ENCODE data around the gene CECR2. TPM values are rescaled to one million over a fixed set of nuclear protein-coding genes. Genes with fewer than 3 reads are reported as not detected.

The CECR2 gene
- total and polyA plus RNA-seq, 2 experiments from 2014 or later: 0.10 TPM; not detected in 1

GRCh38 chr22:17401728-17402127 lies 32.5 kb downstream of the CECR2 start:
- in situ Hi-C loops (cut with MboI): no loop called here
- H3K27ac ChIP-seq: no peak overlapping the region
- no peaks in the 10 kb centered on the region for H3K4me1 ChIP-seq (ENCODE audit: insufficient read depth)
- H3K9ac ChIP-seq: no peak overlapping the region
- no peaks in the 10 kb centered on the region for H3F3A ChIP-seq (ENCODE audit: insufficient read depth)
- no peaks in the 10 kb centered on the region for H3K79me2 ChIP-seq (ENCODE audit: insufficient read depth)
- TF ChIP-seq EZH2 (IDR thresholded peaks at IDR 0.05; ENCODE audit: insufficient read depth, poor library complexity, severe bottlenecking) (no peak), EZH2phosphoT487 (IDR thresholded peaks at IDR 0.05; ENCODE audit: insufficient read depth, low read depth) (no peak)
- no peak for DNase-seq
- no peaks in the 10 kb centered on the region for H3K36me3 ChIP-seq (ENCODE audit: low read depth)
- 0 out of 2 replicates have a peak, but pooled peaks cover under 1% of the 10 kb centered on the region for H3K27me3 ChIP-seq (replicated peaks; ENCODE audit: insufficient read depth)
- H2AFZ ChIP-seq: no peak overlapping the region
- 29 to 46% methylated on average over 7 of the region's 7 CpGs for WGBS, 2 experiments (ENCODE audit: low coverage in 1 of 2, low lambda C conversion rate in 2 of 2, missing lambda C conversion rate in 2 of 2)
- no peaks in the 10 kb centered on the region for H3K9me3 ChIP-seq (ENCODE audit: low read depth)
- no peaks in the 10 kb centered on the region for H4K20me1 ChIP-seq (ENCODE audit: insufficient read depth)
- no peaks in the 10 kb centered on the region for H3K9me2 ChIP-seq (ENCODE audit: insufficient read depth)
- H3K4me3 ChIP-seq: no peak overlapping the region
- no peak overlapping the region for H3K4me2 ChIP-seq (ENCODE audit: unreplicated experiment)

GRCh38 chr22:17402293-17402692 lies 33.0 kb downstream of the CECR2 start:
- no peaks in the 10 kb centered on the region for H3K9me3 ChIP-seq (ENCODE audit: low read depth)
- H3K9ac ChIP-seq: no peak overlapping the region
- no peaks in the 10 kb centered on the region for H3K27me3 ChIP-seq (replicated peaks; ENCODE audit: insufficient read depth)
- no peak for DNase-seq
- H2AFZ ChIP-seq: no peak overlapping the region
- H3K4me1 ChIP-seq (ENCODE audit: insufficient read depth): no peaks in the 10 kb centered on the region
- no peak overlapping the region for H3K4me2 ChIP-seq (ENCODE audit: unreplicated experiment)
- H3K36me3 ChIP-seq (ENCODE audit: low read depth): no peaks in the 10 kb centered on the region
- no peaks in the 10 kb centered on the region for H4K20me1 ChIP-seq (ENCODE audit: insufficient read depth)
- no peak overlapping the region for H3K4me3 ChIP-seq
- H3K27ac ChIP-seq: no peak overlapping the region
- TF ChIP-seq EZH2 (IDR thresholded peaks at IDR 0.05; ENCODE audit: insufficient read depth, poor library complexity, severe bottlenecking) (no peak), EZH2phosphoT487 (IDR thresholded peaks at IDR 0.05; ENCODE audit: insufficient read depth, low read depth) (no peak)
- no peaks in the 10 kb centered on the region for H3K9me2 ChIP-seq (ENCODE audit: insufficient read depth)
- in situ Hi-C loops (cut with MboI): no loop called here
- no peaks in the 10 kb centered on the region for H3F3A ChIP-seq (ENCODE audit: insufficient read depth)
- no peaks in the 10 kb centered on the region for H3K79me2 ChIP-seq (ENCODE audit: insufficient read depth)

GRCh38 chr22:17403906-17404305 lies 34.6 kb downstream of the CECR2 start:
- H3K27ac ChIP-seq: no peak overlapping the region
- TF ChIP-seq EZH2 (IDR thresholded peaks at IDR 0.05; ENCODE audit: insufficient read depth, poor library complexity, severe bottlenecking) (no peak), EZH2phosphoT487 (IDR thresholded peaks at IDR 0.05; ENCODE audit: insufficient read depth, low read depth) (no peak)
- no peaks in the 10 kb centered on the region for H3K9me3 ChIP-seq (ENCODE audit: low read depth)
- H3K27me3 ChIP-seq (replicated peaks; ENCODE audit: insufficient read depth): no peaks in the 10 kb centered on the region
- no peaks in the 10 kb centered on the region for H3K4me1 ChIP-seq (ENCODE audit: insufficient read depth)
- no peak overlapping the region for H3K4me2 ChIP-seq (ENCODE audit: unreplicated experiment)
- in situ Hi-C loops (cut with MboI): no loop called here
- H3F3A ChIP-seq (ENCODE audit: insufficient read depth): no peaks in the 10 kb centered on the region
- no peaks in the 10 kb centered on the region for H3K9me2 ChIP-seq (ENCODE audit: insufficient read depth)
- no peaks in the 10 kb centered on the region for H3K36me3 ChIP-seq (ENCODE audit: low read depth)
- no peaks in the 10 kb centered on the region for H4K20me1 ChIP-seq (ENCODE audit: insufficient read depth)
- H3K4me3 ChIP-seq: no peak overlapping the region
- H3K79me2 ChIP-seq (ENCODE audit: insufficient read depth): no peaks in the 10 kb centered on the region
- 37 to 49% methylated on average over 8 to 13 of the region's 13 CpGs for WGBS, 2 experiments (ENCODE audit: low coverage in 1 of 2, low lambda C conversion rate in 2 of 2, missing lambda C conversion rate in 2 of 2)
- no peak overlapping the region for H3K9ac ChIP-seq
- no peak overlapping the region for H2AFZ ChIP-seq
- DNase-seq: no peak

GRCh38 chr22:17407643-17408042 lies 38.4 kb downstream of the CECR2 start:
- Histone ChIP-seq H2AFZ (no peak overlapping the region), H3K79me2 (ENCODE audit: insufficient read depth) (no peaks in the 10 kb centered on the region), H3K4me2 (ENCODE audit: unreplicated experiment) (no peak overlapping the region), H4K20me1 (ENCODE audit: insufficient read depth) (no peaks in the 10 kb centered on the region), H3K9ac (no peak overlapping the region), H3K4me1 (ENCODE audit: insufficient read depth) (no peaks in the 10 kb centered on the region), H3K36me3 (ENCODE audit: low read depth) (no peaks in the 10 kb centered on the region), H3K27me3 (replicated peaks; ENCODE audit: insufficient read depth) (no peaks in the 10 kb centered on the region), H3K4me3 (no peak overlapping the region), H3K9me3 (ENCODE audit: low read depth) (no peaks in the 10 kb centered on the region), H3K27ac (no peak overlapping the region), H3F3A (ENCODE audit: insufficient read depth) (no peaks in the 10 kb centered on the region), H3K9me2 (ENCODE audit: insufficient read depth) (no peaks in the 10 kb centered on the region)
- no peak for DNase-seq
- 20% methylated on average over 5 of the region's 5 CpGs for WGBS, 2 experiments (ENCODE audit: low coverage in 1 of 2, low lambda C conversion rate in 2 of 2, missing lambda C conversion rate in 2 of 2)
- in situ Hi-C loops (cut with MboI): no loop called here
- TF ChIP-seq EZH2 (IDR thresholded peaks at IDR 0.05; ENCODE audit: insufficient read depth, poor library complexity, severe bottlenecking): no peak
- no peak for TF ChIP-seq EZH2phosphoT487 (IDR thresholded peaks at IDR 0.05; ENCODE audit: insufficient read depth, low read depth)

GRCh38 chr22:17410576-17410975 lies 41.3 kb downstream of the CECR2 start:
- in situ Hi-C loops (cut with MboI): no loop called here
- Histone ChIP-seq H3F3A (ENCODE audit: insufficient read depth) (no peaks in the 10 kb centered on the region), H3K36me3 (ENCODE audit: low read depth) (no peaks in the 10 kb centered on the region), H3K4me3 (no peak overlapping the region), H3K27me3 (replicated peaks; ENCODE audit: insufficient read depth) (no peaks in the 10 kb centered on the region), H3K9ac (no peak overlapping the region), H3K79me2 (ENCODE audit: insufficient read depth) (no peaks in the 10 kb centered on the region), H4K20me1 (ENCODE audit: insufficient read depth) (no peaks in the 10 kb centered on the region), H3K27ac (no peak overlapping the region), H3K9me2 (ENCODE audit: insufficient read depth) (no peaks in the 10 kb centered on the region), H3K4me2 (ENCODE audit: unreplicated experiment) (no peak overlapping the region), H2AFZ (no peak overlapping the region), H3K9me3 (ENCODE audit: low read depth) (no peaks in the 10 kb centered on the region), H3K4me1 (ENCODE audit: insufficient read depth) (no peaks in the 10 kb centered on the region)
- TF ChIP-seq EZH2phosphoT487 (IDR thresholded peaks at IDR 0.05; ENCODE audit: insufficient read depth, low read depth) (no peak), EZH2 (IDR thresholded peaks at IDR 0.05; ENCODE audit: insufficient read depth, poor library complexity, severe bottlenecking) (no peak)
- 25 to 43% methylated on average over 4 of the region's 4 CpGs for WGBS, 2 experiments (ENCODE audit: low coverage in 1 of 2, low lambda C conversion rate in 2 of 2, missing lambda C conversion rate in 2 of 2)
- no peak for DNase-seq

All from GM23248 (cell line).